Trophoblast cell (in vitro differentiated cells and primary cell): ENCODE measurements around the gene DDIT4.

Source experiments
- DNase-seq, 2 donors: peaks; one replicate each; pipeline ENCODE4 v3.0.0-alpha.2; 2016
- H2AFZ ChIP-seq: 2 replicates; pipeline ENCODE4 v1.6.1; 2013; ENCODE audit warnings: low read length, moderate library complexity, mild to moderate bottlenecking; ENCODE audit not compliant: insufficient read depth, poor library complexity
- H2AK5ac ChIP-seq: 2 replicates; pipeline ENCODE4 v1.6.1; 2013; ENCODE audit warnings: mild to moderate bottlenecking, low read length
- H2BK120ac ChIP-seq: 2 replicates; pipeline ENCODE4 v1.6.1; 2013; ENCODE audit warnings: low read length, mild to moderate bottlenecking, moderate library complexity; ENCODE audit not compliant: insufficient read depth, poor library complexity
- H2BK12ac ChIP-seq: 2 replicates; pipeline ENCODE4 v1.6.1; 2013; ENCODE audit warnings: mild to moderate bottlenecking, low read length, moderate library complexity
- H2BK5ac ChIP-seq: 2 replicates; pipeline ENCODE4 v1.6.1; 2013; ENCODE audit warnings: low read length, low read depth, moderate library complexity, mild to moderate bottlenecking; ENCODE audit not compliant: poor library complexity
- H3K14ac ChIP-seq: 2 replicates; pipeline ENCODE4 v1.6.1; 2013; ENCODE audit warnings: mild to moderate bottlenecking, low read length
- H3K18ac ChIP-seq: 2 replicates; pipeline ENCODE4 v1.6.1; 2013; ENCODE audit warnings: mild to moderate bottlenecking, low read length
- H3K23ac ChIP-seq: 2 replicates; pipeline ENCODE4 v1.6.1; 2013; ENCODE audit warnings: low read length
- H3K27ac ChIP-seq: 2 replicates; pipeline ENCODE4 v1.5.1; 2013; ENCODE audit warnings: low read depth, mild to moderate bottlenecking, inconsistent platforms, low read length, moderate library complexity
- H3K27me3 ChIP-seq: 2 replicates; pipeline ENCODE4 v1.6.1; 2013; ENCODE audit warnings: inconsistent platforms, mild to moderate bottlenecking, low read length, moderate library complexity; ENCODE audit not compliant: insufficient read depth
- H3K36me3 ChIP-seq, 2 experiments: 1 replicate in 1 of 2; 2 replicates in 1 of 2; pipeline ENCODE4 v1.6.1; 2013; ENCODE audit warnings: low read length in 2 of 2, mild to moderate bottlenecking in 2 of 2, moderate library complexity in 1 of 2; ENCODE audit not compliant: insufficient read depth in 2 of 2, control insufficient read depth in 1 of 2
- H3K4ac ChIP-seq: 2 replicates; pipeline ENCODE4 v1.6.1; 2013; ENCODE audit warnings: low read depth, mild to moderate bottlenecking, low read length, moderate library complexity
- H3K4me1 ChIP-seq, 2 experiments: 1 replicate in 1 of 2; 2 replicates in 1 of 2; pipeline ENCODE4 v1.6.1; 2013; ENCODE audit warnings: low read length in 2 of 2, mild to moderate bottlenecking in 2 of 2, moderate library complexity in 1 of 2; ENCODE audit not compliant: insufficient read depth in 2 of 2, control insufficient read depth in 1 of 2
- H3K4me2 ChIP-seq: 2 replicates; pipeline ENCODE4 v1.6.1; 2013; ENCODE audit warnings: inconsistent platforms, mild to moderate bottlenecking, low read length, moderate library complexity
- H3K4me3 ChIP-seq: 2 replicates; pipeline ENCODE4 v1.5.1; 2013; ENCODE audit warnings: mild to moderate bottlenecking, low read depth, low read length, inconsistent platforms
- H3K79me1 ChIP-seq: one replicate; pipeline ENCODE4 v1.6.1; 2013; ENCODE audit warnings: low read length
- H3K79me2 ChIP-seq: 2 replicates; pipeline ENCODE4 v1.6.1; 2013; ENCODE audit warnings: low read length, mild to moderate bottlenecking; ENCODE audit not compliant: control insufficient read depth, insufficient read depth, poor library complexity
- H3K9ac ChIP-seq: 2 replicates; pipeline ENCODE4 v1.6.1; 2013; ENCODE audit warnings: mild to moderate bottlenecking, low read length
- H3K9me3 ChIP-seq: 2 replicates; pipeline ENCODE4 v1.6.1; 2013; ENCODE audit warnings: low read depth, mild to moderate bottlenecking, control low read depth, inconsistent platforms, low read length; ENCODE audit not compliant: insufficient read depth
- H4K12ac ChIP-seq: 2 replicates; pipeline ENCODE4 v1.6.1; 2013; ENCODE audit warnings: low read depth, mild to moderate bottlenecking, low read length, moderate library complexity
- H4K8ac ChIP-seq: 2 replicates; pipeline ENCODE4 v1.6.1; 2013; ENCODE audit warnings: low read depth, mild to moderate bottlenecking, low read length, moderate library complexity
- H4K91ac ChIP-seq: one replicate; pipeline ENCODE4 v1.6.1; 2013; ENCODE audit warnings: low read depth, mild to moderate bottlenecking, low read length, moderate library complexity
- WGBS: extraction: QIAGEN DNeasy Blood & Tissue Kit; methylation state at CpG from one replicate; pipeline ENCODE4 v1.1.7; 2013; ENCODE audit warnings: missing lambda C conversion rate; ENCODE audit not compliant: insufficient read length, insufficient coverage; ENCODE audit errors: extremely low coverage; 5-methylcytosine and 5-hydroxymethylcytosine counted together

DDIT4 gene

DNA sequence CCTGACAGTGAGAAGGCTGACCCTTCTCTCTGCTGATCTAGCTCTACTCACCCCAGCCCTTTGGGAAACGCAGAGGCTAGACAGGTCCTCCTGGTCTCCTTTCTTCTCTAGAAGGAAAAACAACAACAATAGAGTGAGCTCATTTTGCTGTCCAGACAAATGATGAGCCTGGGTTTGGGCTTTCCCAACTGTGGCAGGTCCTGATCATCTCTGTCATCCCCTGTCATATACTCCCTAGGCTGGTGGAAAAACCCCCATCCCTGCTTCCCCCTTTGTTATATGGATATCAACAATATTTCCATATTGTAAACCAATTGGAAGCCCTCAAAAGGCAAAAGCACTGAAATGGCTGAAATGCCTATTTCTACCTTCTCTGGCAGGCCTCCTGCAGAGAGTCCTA is 9.2 kb upstream of the DDIT4 start:
- H3K23ac ChIP-seq, result no peak overlapping the region
- H2AK5ac ChIP-seq, result no peak overlapping the region
- H3K27ac ChIP-seq, result peak overlapping the region; percentile 5
- H3K79me1 ChIP-seq, result peaks cover 26% of the 10 kb centered on the region
- no peak overlapping the region for H3K9ac ChIP-seq
- H3K4me2 ChIP-seq, result no peak overlapping the region
- no peak overlapping the region for H4K8ac ChIP-seq
- no CpG with 5 or more reads among the region's 1 CpG for WGBS
- H2AFZ ChIP-seq, result no peak overlapping the region
- H3K4me1 ChIP-seq, result peaks cover 30 to 36% of the 10 kb centered on the region in 2 experiments
- peaks cover 3% of the 10 kb centered on the region for H3K9me3 ChIP-seq
- H3K18ac ChIP-seq, result no peak overlapping the region
- H3K79me2 ChIP-seq, result peaks cover 3% of the 10 kb centered on the region
- H3K4me3 ChIP-seq, result no peak overlapping the region
- no peaks in the 10 kb centered on the region for H3K27me3 ChIP-seq
- no peak for DNase-seq
- no peak overlapping the region for H4K12ac ChIP-seq
- H4K91ac ChIP-seq, result peak overlapping the region; percentile 50
- peak overlapping the region; percentile 67 for H2BK12ac ChIP-seq
- H3K36me3 ChIP-seq, result no peaks in the 10 kb centered on the region
- H2BK5ac ChIP-seq, result no peak overlapping the region
- H3K14ac ChIP-seq, result peak overlapping the region; percentile 14
- no peak overlapping the region for H3K4ac ChIP-seq
- peak overlapping the region; percentile 49 for H2BK120ac ChIP-seq

DNA sequence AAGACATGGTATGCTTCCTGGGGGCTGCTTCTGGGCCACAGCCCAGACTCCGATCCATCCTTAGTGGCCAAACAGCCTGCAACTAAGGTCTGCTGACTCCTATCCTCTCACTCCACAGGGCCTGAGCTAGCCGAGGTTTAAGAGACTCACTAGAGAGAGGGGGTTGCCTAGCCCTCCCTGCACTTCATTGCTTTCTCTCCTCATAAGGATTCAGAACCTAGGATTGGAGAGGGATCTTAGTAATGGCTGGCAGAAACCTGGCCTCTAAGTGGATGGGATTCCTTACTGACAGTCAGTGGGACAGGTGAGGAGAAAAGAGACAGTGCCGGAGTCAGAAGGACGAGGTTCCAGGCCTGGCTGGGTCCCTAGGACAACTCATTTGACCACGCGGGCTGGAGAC is 8.2 kb upstream of the DDIT4 start:
- H3K4me1 ChIP-seq, result peaks cover 22 to 26% of the 10 kb centered on the region in 2 experiments
- H4K12ac ChIP-seq, result no peak overlapping the region
- H2BK120ac ChIP-seq, result peak overlapping the region; percentile 50
- peak overlapping the region; percentile 68 for H4K8ac ChIP-seq
- no peaks in the 10 kb centered on the region for H3K36me3 ChIP-seq
- H2AK5ac ChIP-seq, result peak overlapping the region; percentile 67
- peaks cover 3% of the 10 kb centered on the region for H3K9me3 ChIP-seq
- H3K4me2 ChIP-seq, result no peak overlapping the region
- no CpG with 5 or more reads among the region's 6 CpGs for WGBS
- no peak overlapping the region for H3K4me3 ChIP-seq
- H3K9ac ChIP-seq, result peak overlapping the region; percentile 20
- H3K23ac ChIP-seq, result no peak overlapping the region
- peaks cover 3% of the 10 kb centered on the region for H3K79me2 ChIP-seq
- peak overlapping the region; percentile 68 for H3K27ac ChIP-seq
- peak overlapping the region; percentile 79 for H4K91ac ChIP-seq
- peak overlapping the region; percentile 32 for H2BK5ac ChIP-seq
- H3K14ac ChIP-seq, result peak overlapping the region; percentile 9
- H3K27me3 ChIP-seq, result no peaks in the 10 kb centered on the region
- no peak for DNase-seq
- peak overlapping the region; percentile 62 for H2AFZ ChIP-seq
- peak overlapping the region; percentile 98 for H2BK12ac ChIP-seq
- H3K79me1 ChIP-seq, result peaks cover 18% of the 10 kb centered on the region
- H3K18ac ChIP-seq, result peak overlapping the region; percentile 12
- H3K4ac ChIP-seq, result peak overlapping the region; percentile 14

DNA sequence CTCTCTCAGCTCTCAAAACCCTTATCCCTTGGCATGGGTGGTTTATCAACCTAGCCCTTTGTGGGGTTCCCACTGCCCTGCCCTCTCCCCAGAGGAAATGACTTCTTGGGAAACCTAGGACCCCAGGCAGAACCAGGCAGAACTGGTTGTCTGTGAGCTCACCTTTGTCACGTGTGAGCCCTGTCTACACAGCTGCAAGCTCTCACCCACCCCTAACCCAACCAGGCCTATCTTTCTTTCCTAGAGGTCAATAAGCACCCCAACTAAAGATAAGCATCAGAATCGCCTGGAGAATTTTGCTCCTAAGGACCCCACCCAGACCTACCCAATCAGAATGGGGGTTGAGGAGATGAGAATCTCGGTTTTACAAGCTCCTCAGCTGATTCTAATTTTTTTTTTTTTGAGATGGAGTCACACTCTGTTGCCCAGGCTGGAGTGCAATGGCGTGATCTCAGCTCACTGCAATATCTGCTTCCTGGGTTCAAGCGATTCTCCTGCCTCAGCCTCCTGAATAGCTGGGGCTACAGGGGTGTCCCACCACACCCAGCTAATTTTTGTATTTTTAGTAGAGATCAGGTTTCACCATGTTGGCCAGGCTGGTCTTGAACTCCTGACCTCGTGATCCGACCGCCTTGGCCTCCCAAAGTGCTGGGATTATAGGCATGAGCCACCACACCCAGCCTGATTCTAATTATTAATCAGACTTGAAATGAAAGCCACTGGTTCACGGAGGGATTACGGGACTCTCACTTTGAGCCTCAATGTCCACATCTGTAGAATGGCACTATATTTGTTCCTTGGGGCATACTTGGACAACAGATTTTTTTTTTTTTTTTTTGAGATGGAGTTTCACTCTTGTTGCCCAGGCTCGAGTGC is 7.5 kb upstream of the DDIT4 start:
- Histone ChIP-seq H2BK120ac (peak overlapping the region; percentile 50), H3K36me3 (no peaks in the 10 kb centered on the region), H3K4me2 (no peak overlapping the region), H3K23ac (no peak overlapping the region), H3K18ac (peak overlapping the region; percentile 12), H3K9me3 (peaks cover 3% of the 10 kb centered on the region), H2AFZ (no peak overlapping the region), H3K4me3 (no peak overlapping the region), H4K12ac (no peak overlapping the region), H3K4ac (no peak overlapping the region), H3K79me1 (peaks cover 18% of the 10 kb centered on the region), H2BK5ac (peak overlapping the region; percentile 32), H3K4me1 (peaks cover 21 to 25% of the 10 kb centered on the region in 2 experiments), H3K9ac (peak overlapping the region; percentile 20), H4K8ac (peak overlapping the region; percentile 68), H3K27me3 (no peaks in the 10 kb centered on the region), H3K79me2 (peaks cover 2% of the 10 kb centered on the region), H3K27ac (peak overlapping the region; percentile 68), H2AK5ac (peak overlapping the region; percentile 67), H4K91ac (peak overlapping the region; percentile 79), H3K14ac (peak overlapping the region; percentile 9), H2BK12ac (peak overlapping the region; percentile 98)
- WGBS, result no CpG with 5 or more reads among the region's 11 CpGs
- no peak for DNase-seq

DNA sequence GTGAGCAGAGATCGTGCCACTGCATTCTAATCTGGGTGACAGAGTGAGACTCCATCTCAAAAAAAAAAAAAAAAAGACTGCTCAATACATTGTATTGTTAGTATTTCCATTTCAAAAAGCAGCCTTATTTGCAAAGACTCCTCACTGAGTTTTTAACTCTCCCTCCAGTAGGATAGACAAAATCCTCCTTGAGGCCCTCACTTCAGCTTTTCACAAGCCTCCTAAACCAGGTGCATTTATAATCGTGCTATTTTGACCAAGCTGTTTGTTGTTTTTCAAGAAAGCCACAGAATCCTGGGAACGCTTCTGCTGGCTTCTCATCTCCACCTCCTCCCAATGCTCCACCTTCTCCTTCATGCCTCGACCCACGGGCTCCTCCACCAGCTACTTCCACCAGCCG is 6.3 kb upstream of the DDIT4 start:
- Histone ChIP-seq H3K4me2 (no peak overlapping the region), H4K91ac (peak overlapping the region; percentile 63), H2AFZ (no peak overlapping the region), H3K18ac (peak overlapping the region; percentile 23), H3K14ac (no peak overlapping the region), H4K12ac (no peak overlapping the region), H3K9ac (no peak overlapping the region), H3K27ac (peak overlapping the region; percentile 7), H2AK5ac (no peak overlapping the region), H3K4me3 (peak overlapping the region; percentile 27), H3K9me3 (peaks cover 3% of the 10 kb centered on the region), H4K8ac (peak overlapping the region; percentile 6), H3K4me1 (peaks cover 15 to 20% of the 10 kb centered on the region in 2 experiments), H2BK5ac (no peak overlapping the region), H2BK12ac (peak overlapping the region; percentile 34), H3K36me3 (no peaks in the 10 kb centered on the region), H3K79me2 (peaks cover 2% of the 10 kb centered on the region), H3K27me3 (no peaks in the 10 kb centered on the region), H3K79me1 (peaks cover 11% of the 10 kb centered on the region), H3K23ac (no peak overlapping the region), H3K4ac (no peak overlapping the region), H2BK120ac (peak overlapping the region; percentile 11)
- no CpG with 5 or more reads among the region's 6 CpGs for WGBS
- no peak for DNase-seq
